Hair follicular keratinocyte (primary cell): ENCODE data around the gene DCST2. TPM values are rescaled to one million over a fixed set of nuclear protein-coding genes. Genes with fewer than 3 reads are reported as not detected.

Source experiments
- total RNA-seq: library from RNA; depleted of rRNA; stranded (reverse); fragments of >200 nt; gene quantifications from 2 replicates; pipeline ENCODE4 v1.2.3, GENCODE V29; 2015

The DCST2 gene
- not detected in 2 replicates for total RNA-seq

DNA sequence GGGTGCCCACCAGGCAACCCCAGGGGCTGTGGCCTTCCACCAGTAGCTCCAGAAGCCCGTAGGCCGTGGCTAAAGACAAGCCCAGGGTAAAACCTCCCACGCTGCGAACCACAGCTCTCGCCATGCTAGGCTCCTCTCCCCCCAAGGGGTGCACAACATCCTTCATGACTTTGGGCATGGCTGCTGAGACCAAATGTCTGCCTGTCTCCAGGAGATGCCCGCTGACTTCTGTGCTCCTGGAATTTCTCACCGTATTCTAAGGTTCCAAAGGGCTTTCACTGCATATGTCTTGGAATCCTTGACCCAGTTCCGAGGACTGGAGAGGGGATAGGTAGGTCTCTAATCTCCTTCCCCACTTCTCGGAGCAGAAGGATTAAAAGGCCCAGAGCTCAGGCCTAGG lies at the start of gene DCST2, which contains the start of gene DCST1:
Gene DCST2 (minus strand): TSS at position 258 of the 400 bp plus-strand sequence. CDS start 80 bp downstream, at position 178.
Gene DCST1 (plus strand): TSS at position 301 of the 400 bp plus-strand sequence. CDS start 213 bp downstream, outside the sequence.

DNA sequence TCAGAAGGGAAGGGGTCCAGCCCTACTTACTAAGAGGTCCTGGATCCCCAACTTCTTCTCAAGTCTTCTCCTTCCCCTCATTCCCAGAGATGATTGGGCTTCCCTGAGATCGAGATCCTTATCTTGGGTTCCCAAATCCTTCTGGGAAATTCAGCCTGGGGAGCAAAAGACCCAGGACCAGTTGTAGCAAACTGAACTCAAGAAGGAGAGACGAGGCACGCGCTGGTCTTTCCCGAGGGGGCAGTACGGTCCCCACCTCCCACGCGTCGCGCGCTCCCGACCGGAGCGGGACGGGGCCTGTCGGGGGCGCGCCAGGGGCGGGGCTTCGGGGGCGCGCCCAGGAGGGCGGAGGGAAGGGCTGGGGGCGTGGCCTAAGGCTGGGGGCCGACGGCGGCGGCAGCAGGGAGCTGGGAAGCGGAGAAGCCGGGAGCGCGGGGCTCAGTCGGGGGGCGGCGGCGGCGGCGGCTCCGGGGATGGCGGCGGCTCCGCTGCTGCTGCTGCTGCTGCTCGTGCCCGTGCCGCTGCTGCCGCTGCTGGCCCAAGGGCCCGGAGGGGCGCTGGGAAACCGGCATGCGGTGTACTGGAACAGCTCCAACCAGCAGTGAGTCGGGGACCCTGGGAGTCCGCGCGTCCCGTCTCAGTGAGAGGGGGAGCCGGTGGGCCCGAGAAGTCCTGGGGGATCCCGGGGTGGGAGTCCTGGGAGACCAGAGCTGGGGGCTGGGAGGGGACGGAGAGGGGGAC lies 45.1 kb upstream of the DCST2 start, which contains the start of gene EFNA3:
Gene EFNA3 (plus strand): TSS at position 369 of the 741 bp plus-strand sequence. CDS start 105 bp downstream, at position 474.

DNA sequence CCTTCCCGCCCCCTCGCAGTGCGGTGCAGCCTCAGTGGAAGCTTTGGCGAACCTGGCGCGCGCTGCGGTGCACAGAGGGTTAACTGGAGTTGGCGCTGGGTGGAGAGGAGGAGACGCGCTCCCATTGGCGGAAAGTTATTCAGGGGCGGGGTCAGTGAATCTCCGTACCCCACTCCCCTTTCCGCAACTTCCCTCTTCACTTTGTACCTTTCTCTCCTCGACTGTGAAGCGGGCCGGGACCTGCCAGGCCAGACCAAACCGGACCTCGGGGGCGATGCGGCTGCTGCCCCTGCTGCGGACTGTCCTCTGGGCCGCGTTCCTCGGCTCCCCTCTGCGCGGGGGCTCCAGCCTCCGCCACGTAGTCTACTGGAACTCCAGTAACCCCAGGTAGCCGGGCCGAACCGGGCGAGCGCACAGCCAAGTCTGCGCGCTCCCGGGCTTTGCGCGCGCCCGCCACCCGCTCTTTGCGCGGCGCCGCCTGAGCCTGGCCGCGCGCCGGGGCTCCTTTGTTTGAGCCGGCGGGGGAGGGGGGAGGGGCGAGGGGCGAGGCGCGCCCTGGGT lies 30.0 kb upstream of the DCST2 start, which contains the start of gene EFNA4:
Gene EFNA4 (plus strand): TSS at position 191 of the 561 bp plus-strand sequence. CDS start 84 bp downstream, at position 275.

DNA sequence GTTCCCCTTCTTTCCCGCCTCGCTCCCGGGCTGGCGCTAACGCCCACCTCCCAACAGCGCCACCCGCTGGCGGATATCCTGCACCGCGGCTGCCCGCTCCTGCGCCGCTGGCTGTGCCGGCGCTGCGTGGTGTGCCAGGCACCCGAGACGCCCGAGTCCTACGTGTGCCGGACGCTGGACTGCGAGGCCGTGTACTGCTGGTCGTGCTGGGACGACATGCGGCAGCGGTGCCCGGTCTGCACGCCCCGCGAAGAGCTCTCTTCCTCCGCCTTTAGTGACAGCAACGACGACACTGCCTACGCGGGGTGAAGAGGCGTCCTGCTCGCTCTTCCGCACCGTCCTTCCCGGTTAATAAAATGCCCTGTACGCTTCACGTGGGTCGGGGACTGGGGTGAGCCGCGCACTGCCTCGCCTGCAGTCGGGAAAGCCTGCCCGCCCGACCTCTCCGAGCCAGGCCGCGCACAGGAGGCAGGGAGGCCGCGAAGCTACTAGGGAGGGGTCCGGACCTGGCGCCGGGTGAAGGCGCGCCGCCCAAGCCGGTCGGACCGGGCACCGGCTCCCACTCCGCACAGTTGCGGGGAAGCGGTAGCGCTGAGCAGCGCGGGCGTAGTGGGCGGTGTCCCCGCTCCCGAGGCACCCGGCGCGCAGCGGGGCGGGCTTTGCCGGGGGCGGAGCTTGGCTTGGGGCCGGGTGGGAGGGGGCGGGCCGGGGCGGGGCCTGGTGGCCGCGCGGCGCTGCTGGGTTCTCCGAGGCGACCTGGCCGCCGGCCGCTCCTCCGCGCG lies 17.2 kb upstream of the DCST2 start, which contains the start of gene ADAM15:
Gene ADAM15 (plus strand): TSS at position 757 of the 782 bp plus-strand sequence. CDS start 71 bp downstream, outside the sequence.

DNA sequence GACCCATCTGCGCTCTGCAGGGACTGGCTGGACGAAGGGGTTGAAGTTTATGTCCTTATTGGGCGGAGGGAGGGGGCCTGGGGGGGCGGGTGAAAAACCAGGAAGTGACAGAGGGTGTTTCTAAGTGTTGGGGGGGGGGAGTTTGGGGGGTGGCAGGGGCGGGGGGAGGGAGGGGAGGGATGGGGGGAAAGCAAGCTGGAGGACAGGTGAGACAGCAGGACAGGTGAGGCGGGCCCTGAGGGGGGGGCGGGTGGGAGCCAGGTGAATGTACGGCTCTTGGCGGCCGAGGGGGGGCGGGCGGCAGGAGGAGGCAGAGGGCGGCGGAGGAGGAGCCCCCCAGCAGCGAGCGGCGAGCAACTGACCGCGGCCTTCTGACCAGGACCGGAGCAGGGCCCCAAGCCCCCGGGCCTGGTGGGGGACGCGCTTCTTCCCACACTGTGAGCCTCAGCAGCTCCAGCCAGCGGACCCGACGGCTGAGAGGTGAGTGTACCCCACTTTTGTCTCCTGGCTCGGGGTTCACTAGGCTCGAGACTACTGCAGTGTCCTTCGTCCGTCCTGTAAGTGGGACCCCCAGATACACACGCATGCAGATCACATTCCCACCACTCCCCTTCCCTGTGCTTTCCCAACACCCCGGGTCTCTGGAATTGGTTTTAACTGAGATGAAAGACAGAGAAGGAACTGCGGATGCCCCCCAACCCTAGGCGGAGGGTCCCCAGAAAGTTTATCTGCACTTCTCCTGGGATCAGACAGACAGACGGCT lies 30.9 kb downstream of the DCST2 start, which contains the start of gene ZBTB7B:
Gene ZBTB7B (plus strand): TSS at position 339 of the 763 bp plus-strand sequence. CDS start 11,859 bp downstream, outside the sequence.

DNA sequence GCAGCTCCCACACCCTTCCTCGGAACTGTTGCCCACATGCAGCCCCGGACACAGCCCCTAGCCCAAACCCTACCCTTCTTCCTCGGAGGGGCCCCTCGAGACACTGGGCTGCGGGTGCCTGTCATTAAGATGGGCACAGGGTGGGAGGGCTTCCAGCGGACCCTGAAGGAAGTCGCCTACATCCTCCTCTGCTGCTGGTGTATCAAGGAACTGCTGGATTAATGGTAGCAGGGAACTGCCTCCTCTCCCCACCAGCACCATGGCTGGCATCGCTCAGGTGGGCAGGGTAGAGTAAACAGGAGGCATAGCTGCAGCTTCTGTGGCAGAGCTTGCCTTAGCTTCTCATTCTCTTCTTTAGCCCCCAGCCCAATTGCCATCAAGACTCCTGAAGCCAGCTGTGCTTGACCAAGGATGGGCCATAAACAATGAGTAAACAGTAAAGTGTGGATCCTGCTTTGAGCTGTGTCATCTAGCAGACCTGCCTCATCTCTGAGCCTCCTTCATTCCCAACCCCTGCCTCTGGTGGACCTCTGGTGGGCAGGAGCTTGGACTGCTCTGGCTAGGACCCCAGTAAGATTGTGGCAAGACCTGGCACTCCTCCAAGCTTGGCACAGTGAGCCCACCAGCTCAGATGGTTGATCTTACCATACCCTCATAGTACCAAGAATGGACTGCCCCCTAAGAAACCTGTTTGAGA lies 39.9 kb downstream of the DCST2 start, which contains the start of gene LENEP:
Gene LENEP (plus strand): TSS at position 15 of the 697 bp plus-strand sequence. CDS start 22 bp downstream, at position 37.

DNA sequence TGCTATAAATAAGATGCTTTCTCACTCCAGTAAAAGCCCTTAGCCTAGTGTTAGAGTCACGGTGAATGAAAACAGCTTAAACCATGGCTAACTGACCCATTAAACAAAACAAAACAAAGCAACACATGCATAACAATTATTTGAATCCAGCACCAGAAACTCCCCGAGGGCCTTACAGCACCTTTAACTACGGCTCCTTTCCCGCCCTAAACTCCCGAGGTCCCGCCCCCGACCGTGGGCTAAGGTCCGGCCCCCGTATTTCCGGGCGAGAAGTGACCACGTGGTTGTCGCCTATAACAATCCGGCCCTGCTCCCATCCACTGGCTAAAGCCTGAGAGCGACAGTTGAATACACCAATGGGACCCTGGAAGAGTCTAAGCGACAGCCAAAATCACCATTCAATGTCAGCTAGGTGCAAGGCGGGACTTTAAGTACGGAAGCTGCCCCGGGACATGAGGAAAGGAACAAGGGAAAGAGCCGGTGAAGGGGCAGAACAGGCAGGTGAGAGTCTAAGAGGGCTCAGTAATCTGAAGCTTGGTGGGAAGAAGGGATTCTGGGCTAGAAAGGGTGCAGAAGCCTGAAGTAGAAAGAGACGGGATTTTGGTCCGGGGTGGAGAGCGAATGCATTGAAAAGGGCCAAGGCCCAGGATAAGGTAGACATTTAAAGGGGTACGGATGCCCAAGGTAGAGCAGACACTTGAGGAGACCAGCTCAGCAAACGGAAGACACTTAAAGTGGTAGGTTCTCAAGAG lies 50.5 kb downstream of the DCST2 start, which contains the start of gene FLAD1:
Gene FLAD1 (plus strand): TSS at position 448 of the 752 bp plus-strand sequence. CDS start 351 bp downstream, outside the sequence.

DNA sequence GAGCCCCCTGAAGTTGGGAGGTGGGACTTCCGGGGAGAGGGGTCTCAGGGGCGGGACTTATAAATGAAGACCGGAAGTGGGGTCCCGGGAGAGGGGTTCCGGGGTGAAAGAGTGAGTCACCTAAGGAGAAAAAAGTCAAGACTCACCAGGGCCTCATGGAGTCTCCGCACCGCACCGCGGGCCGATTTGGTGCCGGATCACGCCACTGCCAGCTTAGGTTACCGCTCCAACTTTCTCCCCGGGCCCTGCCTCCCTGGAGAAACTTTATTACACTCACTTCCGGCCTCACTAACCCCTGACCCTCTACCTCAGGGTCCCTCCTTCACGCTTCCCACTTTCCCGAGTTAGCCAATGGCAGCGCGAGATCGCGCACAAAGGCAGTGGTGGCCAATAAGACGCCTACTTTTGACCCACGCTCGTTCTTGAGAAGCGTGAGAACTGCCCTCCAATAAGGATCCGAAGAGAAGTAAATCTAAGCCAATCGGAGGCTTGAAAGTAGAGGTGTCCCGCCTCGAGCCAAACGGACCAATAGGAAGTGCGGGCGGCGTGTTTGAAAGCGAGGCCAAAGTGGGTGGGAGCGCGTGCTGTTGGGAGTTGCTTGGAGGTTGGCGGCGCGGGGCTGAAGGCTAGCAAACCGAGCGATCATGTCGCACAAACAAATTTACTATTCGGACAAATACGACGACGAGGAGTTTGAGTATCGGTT lies 59.3 kb downstream of the DCST2 start, which contains the start of gene CKS1B:
Gene CKS1B (plus strand): TSS at position 580 of the 706 bp plus-strand sequence. CDS start 65 bp downstream, at position 645.

DNA sequence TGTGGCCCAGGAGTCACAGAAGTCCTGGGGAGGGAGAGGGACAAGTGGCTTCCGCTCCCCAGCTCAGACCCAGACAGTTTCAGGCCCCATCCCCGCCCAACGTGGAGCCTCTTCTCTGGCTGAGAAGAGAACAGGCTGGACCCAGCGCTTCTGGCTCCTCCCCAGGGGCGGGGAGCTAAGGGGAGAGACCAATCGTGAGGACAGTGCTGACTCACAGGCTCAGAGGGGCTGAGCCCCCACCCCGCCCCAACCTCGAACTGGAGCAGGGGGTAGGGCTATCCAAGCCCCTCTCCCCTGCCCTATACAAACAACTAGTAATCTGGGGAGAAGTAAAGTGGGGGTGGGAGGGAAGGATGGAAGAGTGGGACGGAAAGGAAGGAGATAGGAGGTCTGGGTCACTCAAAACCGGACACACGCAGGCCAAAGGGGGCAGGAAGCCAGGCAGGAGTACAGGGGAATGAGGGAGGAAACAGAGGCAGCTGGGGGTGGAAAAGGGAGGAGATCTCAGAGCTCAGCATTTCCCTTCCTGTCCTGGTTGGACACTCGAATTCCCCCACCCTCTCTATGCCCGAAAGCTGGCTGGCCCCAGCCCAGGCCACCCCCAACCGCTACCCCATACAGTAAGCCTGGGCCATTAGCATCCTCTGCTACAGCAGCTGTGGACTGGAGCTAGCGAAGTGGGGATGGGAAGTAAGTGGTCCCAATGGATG lies 62.8 kb downstream of the DCST2 start, which contains the start of gene SHC1:
Gene SHC1 (minus strand): TSS at position 117 of the 710 bp plus-strand sequence. CDS start 221 bp downstream, outside the sequence.

Other genes starting within 250 kb of the DCST2 start
- not detected in 2 replicates for gene KCNN3, start 163.5 kb downstream of the DCST2 start, total RNA-seq
- 11.7 and 13.8 TPM in 2 replicates for gene PMVK, start 97.1 kb downstream of the DCST2 start, total RNA-seq
- 15.5 and 30.2 TPM in 2 replicates for gene PBXIP1, start 77.7 kb downstream of the DCST2 start, total RNA-seq
- gene PYGO2, start 72.0 kb downstream of the DCST2 start, total RNA-seq = 16.6 and 19.7 TPM in 2 replicates
- 263 and 414 TPM in 2 replicates for gene SHC1, start 63.0 kb downstream of the DCST2 start, total RNA-seq
- gene CKS1B, start 59.1 kb downstream of the DCST2 start, total RNA-seq = 140 and 300 TPM in 2 replicates
- gene FLAD1, start 50.4 kb downstream of the DCST2 start, total RNA-seq = 45.4 and 46.1 TPM in 2 replicates
- not detected in 2 replicates for gene LENEP, start 40.2 kb downstream of the DCST2 start, total RNA-seq
- 32.5 and 43.8 TPM in 2 replicates for gene ZBTB7B, start 31.0 kb downstream of the DCST2 start, total RNA-seq
- not detected in 2 replicates for gene DCST1, start within 50 bp of the DCST2 start, total RNA-seq
- gene ADAM15, start 17.5 kb upstream of the DCST2 start, total RNA-seq = 207 and 264 TPM in 2 replicates
- gene EFNA4, start 30.0 kb upstream of the DCST2 start, total RNA-seq = 10.7 and 14.4 TPM in 2 replicates
- gene EFNA3, start 45.1 kb upstream of the DCST2 start, total RNA-seq = 2.9 and 3.2 TPM in 2 replicates
- 22.1 and 25.9 TPM in 2 replicates for gene EFNA1, start 94.1 kb upstream of the DCST2 start, total RNA-seq
- gene SLC50A1, start 102.1 kb upstream of the DCST2 start, total RNA-seq = 57.0 and 57.2 TPM in 2 replicates
- 35.5 and 59.5 TPM in 2 replicates for gene DPM3, start 106.8 kb upstream of the DCST2 start, total RNA-seq
- 118 and 192 TPM in 2 replicates for gene KRTCAP2, start 139.5 kb upstream of the DCST2 start, total RNA-seq
- 3.0 and 3.2 TPM in 2 replicates for gene TRIM46, start 140.1 kb upstream of the DCST2 start, total RNA-seq
- 5.4 and 15.6 TPM in 2 replicates for gene THBS3, start 174.1 kb upstream of the DCST2 start, total RNA-seq
- 97.6 and 103 TPM in 2 replicates for gene MTX1, start 174.9 kb upstream of the DCST2 start, total RNA-seq
- 17.5 and 18.4 TPM in 2 replicates for gene ENTREP3, start 221.7 kb upstream of the DCST2 start, total RNA-seq
- gene SCAMP3, start 228.6 kb upstream of the DCST2 start, total RNA-seq = 72.9 and 75.6 TPM in 2 replicates
- gene CLK2, start 239.7 kb upstream of the DCST2 start, total RNA-seq = 14.2 and 16.9 TPM in 2 replicates
- gene HCN3, start 243.7 kb upstream of the DCST2 start, total RNA-seq = 0.38 and 0.55 TPM in 2 replicates